HEK293 (cell line): Measurements from ENCODE around the gene AP3B1.

ENCODE experiments used
- RBAK ChIP-seq: fragments of 450-650 bp; formaldehyde crosslinking; IDR thresholded peaks from 2 replicates; pipeline ENCODE4 v1.5.1; 2016; ENCODE audit warnings: missing biosample characterization, missing genetic modification characterization
- ZBTB10 ChIP-seq: fragments of 450-650 bp; formaldehyde crosslinking; IDR thresholded peaks from 2 replicates; pipeline ENCODE4 v1.5.1; 2016; ENCODE audit warnings: missing biosample characterization, missing genetic modification characterization
- ZNF292 ChIP-seq: fragments of 450-650 bp; formaldehyde crosslinking; IDR thresholded peaks from 2 replicates; pipeline ENCODE4 v1.5.1; 2016; ENCODE audit warnings: low read depth, missing biosample characterization, missing genetic modification characterization, borderline replicate concordance
- TF ChIP-seq, protein P1 (sequence below): fragments of 450-650 bp; formaldehyde crosslinking; IDR thresholded peaks from 2 replicates; pipeline ENCODE4 v1.5.1; 2016; ENCODE audit warnings: missing biosample characterization, missing genetic modification characterization

DNA sequence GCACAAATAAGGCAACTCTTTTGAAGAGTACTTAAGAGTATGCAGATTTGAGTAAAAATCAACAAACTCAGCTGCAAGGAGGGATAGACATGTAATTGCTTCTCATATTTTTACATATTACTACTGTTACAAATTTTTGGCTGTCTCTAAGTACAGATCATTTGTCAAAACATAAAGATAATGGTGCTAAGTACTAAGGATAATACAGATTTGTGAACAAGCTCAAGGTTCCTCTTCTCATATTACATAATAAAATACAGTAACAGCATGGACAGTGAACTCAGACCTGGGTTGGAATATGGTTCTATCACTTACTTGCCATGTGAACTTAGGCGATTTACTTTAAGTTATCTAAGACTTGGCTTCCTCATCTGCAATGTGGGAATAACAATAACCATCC lies 168.0 kb downstream of the AP3B1 start:
- no peak for TF ChIP-seq ZNF292
- TF ChIP-seq, protein P1, sequence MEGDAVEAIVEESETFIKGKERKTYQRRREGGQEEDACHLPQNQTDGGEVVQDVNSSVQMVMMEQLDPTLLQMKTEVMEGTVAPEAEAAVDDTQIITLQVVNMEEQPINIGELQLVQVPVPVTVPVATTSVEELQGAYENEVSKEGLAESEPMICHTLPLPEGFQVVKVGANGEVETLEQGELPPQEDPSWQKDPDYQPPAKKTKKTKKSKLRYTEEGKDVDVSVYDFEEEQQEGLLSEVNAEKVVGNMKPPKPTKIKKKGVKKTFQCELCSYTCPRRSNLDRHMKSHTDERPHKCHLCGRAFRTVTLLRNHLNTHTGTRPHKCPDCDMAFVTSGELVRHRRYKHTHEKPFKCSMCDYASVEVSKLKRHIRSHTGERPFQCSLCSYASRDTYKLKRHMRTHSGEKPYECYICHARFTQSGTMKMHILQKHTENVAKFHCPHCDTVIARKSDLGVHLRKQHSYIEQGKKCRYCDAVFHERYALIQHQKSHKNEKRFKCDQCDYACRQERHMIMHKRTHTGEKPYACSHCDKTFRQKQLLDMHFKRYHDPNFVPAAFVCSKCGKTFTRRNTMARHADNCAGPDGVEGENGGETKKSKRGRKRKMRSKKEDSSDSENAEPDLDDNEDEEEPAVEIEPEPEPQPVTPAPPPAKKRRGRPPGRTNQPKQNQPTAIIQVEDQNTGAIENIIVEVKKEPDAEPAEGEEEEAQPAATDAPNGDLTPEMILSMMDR = no peak
- TF ChIP-seq ZBTB10 (tag by site-specific recombination) = no peak
- no peak for TF ChIP-seq RBAK (tag by site-specific recombination)
